Endothelial cell of umbilical vein (primary cell): ENCODE measurements around the gene C10orf105. TPM values are rescaled to one million over a fixed set of nuclear protein-coding genes. Genes with fewer than 3 reads are reported as not detected.

Experiments
- BruUV-seq: library from RNA; stranded (reverse); fragments of 400-500 nt; replicated peaks from 2 replicates; lab custom pipeline; 2021; lab: Mats Ljungman, UMichigan
- CTCF ChIA-PET: fragments of 300-600, 350-600 bp; sonication (Branson Sonifier 250); formaldehyde crosslinking; loops from one replicate; lab custom pipeline; 2021; ENCODE audit warnings: antibody characterized with exemption, inconsistent platforms; lab: Charles Lee
- POLR2A ChIA-PET: fragments of 300-600, 350-600 bp; sonication (Branson Sonifier 250); formaldehyde crosslinking; loops from one replicate; lab custom pipeline; 2021; ENCODE audit warnings: antibody characterized with exemption, inconsistent platforms; lab: Charles Lee
- DNase-seq: peaks from one replicate; pipeline ENCODE4 v3.0.0-alpha.2; 2011; ENCODE audit warnings: low read depth, low spot score
- FAIRE-seq: peaks from 2 replicates; lab custom pipeline; 2011; peaks lifted over from hg19 to GRCh38; lab: Jason Lieb, UNC
- H2AFZ ChIP-seq: 2 replicates; pipeline ENCODE4 v1.6.0; 2012; ENCODE audit warnings: low read depth, low read length, control low read depth, inconsistent platforms
- H3K27ac ChIP-seq: 2 replicates; pipeline ENCODE4 v1.5.1; 2011; ENCODE audit warnings: low read depth, mild to moderate bottlenecking, control low read depth, low read length, moderate library complexity; ENCODE audit not compliant: insufficient read depth
- H3K27me3 ChIP-seq, 2 experiments: 2 replicates each; pipeline versions ENCODE4 v1.6.0 to v1.6.1; 2011; ENCODE audit warnings: low read length in 2 of 2, mixed read lengths in 1 of 2; ENCODE audit not compliant: control insufficient read depth in 2 of 2, insufficient read depth in 2 of 2
- H3K36me3 ChIP-seq, 2 experiments: 2 replicates in 1 of 2; 3 replicates in 1 of 2; pipeline ENCODE4 v1.5.1; 2011; ENCODE audit warnings: low read length in 2 of 2, mild to moderate bottlenecking in 1 of 2, moderate library complexity in 1 of 2; ENCODE audit not compliant: control insufficient read depth in 2 of 2, insufficient read depth in 2 of 2; ENCODE audit errors: extremely low read depth in 1 of 2
- H3K4me1 ChIP-seq: 3 replicates; pipeline ENCODE4 v1.5.1; 2011; ENCODE audit warnings: mild to moderate bottlenecking, low read length; ENCODE audit not compliant: control insufficient read depth, insufficient read depth; ENCODE audit errors: extremely low read depth
- H3K4me2 ChIP-seq: 2 replicates; pipeline ENCODE4 v1.6.1; 2011; ENCODE audit warnings: low read length, control low read depth, mixed read lengths; ENCODE audit not compliant: insufficient read depth
- H3K4me3 ChIP-seq, 3 experiments: fragments of 200-600 bp in 1 of 3; sonication (generic), shearing (Covaris generic) in 1 of 3; replicated peaks in 1 of 3; 2 replicates each; pipeline ENCODE4 v1.5.1; 2011 to 2016; ENCODE audit warnings: control low read depth in 3 of 3, low read length in 3 of 3, mild to moderate bottlenecking in 2 of 3, inconsistent platforms in 1 of 3, low read depth in 1 of 3, moderate library complexity in 1 of 3; ENCODE audit not compliant: insufficient read depth in 1 of 3
- H3K79me2 ChIP-seq: 2 replicates; pipeline ENCODE4 v1.6.0; 2012; ENCODE audit warnings: low read length, inconsistent platforms; ENCODE audit not compliant: control insufficient read depth, insufficient read depth
- H3K9ac ChIP-seq: replicated peaks from 2 replicates; pipeline ENCODE3; 2011; ENCODE audit warnings: low read length, control low read depth; ENCODE audit not compliant: insufficient read depth; ENCODE audit errors: extremely low read depth
- H3K9me1 ChIP-seq: replicated peaks from 3 replicates; pipeline ENCODE4 v1.6.0; 2011; ENCODE audit warnings: mild to moderate bottlenecking, low read length; ENCODE audit not compliant: control insufficient read depth, insufficient read depth; ENCODE audit errors: extremely low read depth
- H3K9me3 ChIP-seq: replicated peaks from 2 replicates; pipeline ENCODE4 v1.5.1; 2012; ENCODE audit warnings: low read length, inconsistent platforms; ENCODE audit not compliant: control insufficient read depth, insufficient read depth
- H4K20me1 ChIP-seq: replicated peaks from 2 replicates; pipeline ENCODE3; 2011; ENCODE audit warnings: mild to moderate bottlenecking, low read length; ENCODE audit not compliant: control insufficient read depth, insufficient read depth; ENCODE audit errors: extremely low read depth
- EZH2 ChIP-seq: IDR thresholded peaks from 2 replicates; pipeline ENCODE4 v1.6.1; 2012; ENCODE audit warnings: borderline replicate concordance, low read depth, mild to moderate bottlenecking, moderate library complexity, low read length, inconsistent platforms; ENCODE audit not compliant: severe bottlenecking
- FOS ChIP-seq: IDR thresholded peaks from 2 replicates; pipeline ENCODE4 v1.6.1; 2011; ENCODE audit warnings: mild to moderate bottlenecking, low read length, moderate library complexity, borderline replicate concordance; ENCODE audit not compliant: insufficient read depth
- GATA2 ChIP-seq: IDR thresholded peaks from 2 replicates; pipeline ENCODE4 v1.7.0; 2011; ENCODE audit warnings: low read depth, mild to moderate bottlenecking, moderate library complexity, mixed read lengths, low read length; ENCODE audit not compliant: insufficient read length, insufficient read depth
- JUN ChIP-seq: IDR thresholded peaks from 2 replicates; pipeline ENCODE4 v1.6.1; 2011; ENCODE audit warnings: borderline replicate concordance, low read depth; ENCODE audit not compliant: insufficient read length, insufficient read depth
- MYC ChIP-seq: IDR thresholded peaks from one replicate; pipeline ENCODE4 v1.6.1; 2011; ENCODE audit warnings: mild to moderate bottlenecking, low read depth, low read length
- POLR2A ChIP-seq: IDR thresholded peaks from 2 replicates; pipeline ENCODE4 v1.6.1; 2012; ENCODE audit warnings: low read depth, mild to moderate bottlenecking, control low read depth, low read length
- POLR2AphosphoS5 ChIP-seq: IDR thresholded peaks from 2 replicates; pipeline ENCODE4 v1.6.1; 2012; ENCODE audit warnings: low read depth, mild to moderate bottlenecking, control low read depth, low read length, moderate library complexity; ENCODE audit not compliant: insufficient read depth
- dilution Hi-C: fragments of 300-500 bp; cut with MboI; formaldehyde crosslinking; loops from one replicate; pipeline ENCODE4 v1.15.0; 2019; ENCODE audit warnings: low sequenced_read_pairs; ENCODE audit not compliant: extremely low pct_ligation_motif_present
- intact Hi-C: fragments of 100-400 bp; cut with micrococcal nuclease; formaldehyde crosslinking; loops from one replicate; pipeline ENCODE4 v1.10.0; 2022
- polyA plus RNA-seq, 4 experiments: library from polyadenylated mRNA; depleted of rRNA in 3 of 4; stranded (reverse) in 3 of 4; unstranded in 1 of 4; fragments of >200 nt; gene quantifications; 2 replicates each; pipeline versions ENCODE4 v1.2.1 to v1.2.3, GENCODE V29; 2011 to 2012; ENCODE audit warnings: missing spikeins in 1 of 4
- total RNA-seq: library from RNA; stranded (reverse); gene quantifications from 2 replicates; pipeline ENCODE4 v1.2.3, GENCODE V29; 2021
- TF ChIP-seq, protein P1 (sequence below), 2 donors: IDR thresholded peaks; 1 replicate in 1 of 2; 2 replicates in 1 of 2; pipeline ENCODE4 v1.5.1; 2011; ENCODE audit warnings: low read length in 2 of 2, mild to moderate bottlenecking in 2 of 2, moderate library complexity in 2 of 2, control low read depth in 1 of 2, inconsistent platforms in 1 of 2, low read depth in 1 of 2; ENCODE audit not compliant: insufficient read depth in 1 of 2; ENCODE audit errors: extremely low read depth in 1 of 2
- TF ChIP-seq, protein P2 (sequence below): IDR thresholded peaks from 2 replicates; pipeline ENCODE4 v1.6.1; 2011; ENCODE audit not compliant: insufficient read depth, insufficient read length

Gene C10orf105
- total and polyA plus RNA-seq, 2 donors (not counting 3 experiments of a cell fraction or from before 2014, with no cell fraction given), result not detected

DNA sequence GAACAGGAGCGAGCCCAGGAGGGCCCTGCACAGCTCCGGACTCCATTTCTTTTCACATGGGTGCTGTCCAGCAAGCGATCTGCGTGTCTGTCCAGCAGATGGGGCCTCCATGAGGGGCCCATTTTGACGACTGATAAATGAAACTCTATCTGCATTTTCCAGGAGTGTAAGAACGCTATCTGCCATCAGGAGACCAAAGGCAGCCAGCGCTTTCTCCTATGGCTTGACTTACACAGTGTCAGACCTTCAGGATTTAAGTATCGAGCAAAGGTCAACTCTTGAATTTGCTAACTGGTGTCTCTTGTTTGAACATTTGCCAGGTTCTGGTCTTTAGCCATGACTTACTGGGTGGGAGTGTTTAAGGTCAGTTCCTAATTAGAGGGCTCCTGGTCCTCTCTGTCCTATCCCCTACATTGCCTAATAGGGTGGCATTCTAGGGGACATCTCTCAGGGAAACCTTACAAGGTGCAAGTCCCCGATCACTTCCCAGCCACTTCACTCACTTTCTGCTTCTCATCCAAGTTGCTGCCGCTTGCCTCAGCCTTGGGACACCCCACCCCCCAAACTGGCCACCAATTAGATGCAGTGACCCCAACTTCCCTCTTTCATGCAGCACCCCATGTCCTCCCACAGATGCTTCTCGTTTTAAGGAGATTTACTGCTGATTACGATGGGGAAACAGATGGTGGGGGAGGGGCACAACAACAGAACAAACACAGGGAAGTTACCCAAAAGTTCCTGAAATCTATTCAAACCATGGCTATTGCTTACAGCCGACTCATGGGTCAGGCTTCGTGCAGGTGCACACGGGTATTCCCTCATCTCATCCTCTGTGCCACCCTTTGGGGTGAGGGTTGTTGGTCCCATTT, 33.7 kb upstream of the C10orf105 start:
- dilution Hi-C loops (no loop called here), intact Hi-C loops (no loop called here)
- Histone ChIP-seq H3K27me3 (peaks cover 6 to 9% of the 10 kb centered on the region in 2 experiments), H3K27ac (no peak overlapping the region), H2AFZ (no peak overlapping the region), H4K20me1 (no peaks in the 10 kb centered on the region), H3K9me3 (no peaks in the 10 kb centered on the region), H3K36me3 (no peaks in the 10 kb centered on the region), H3K4me3 (no peak overlapping the region), H3K9ac (no peak overlapping the region), H3K79me2 (no peaks in the 10 kb centered on the region), H3K9me1 (no peaks in the 10 kb centered on the region), H3K4me1 (peaks cover 9% of the 10 kb centered on the region), H3K4me2 (no peak overlapping the region)
- BruUV-seq, result no TSS peak
- ChIA-PET CTCF (interaction anchor here (1.1 to 1.7 kb wide), 4 partner anchors 10 to 57 kb away, joined by 4 to 7 read pairs (median 5); no protein-coding TSS in a partner anchor), POLR2A (no interaction called here)
- TF ChIP-seq MYC (no peak), POLR2AphosphoS5 (no peak), JUN (no peak), FOS (no peak), GATA2 (no peak), EZH2 (no peak), POLR2A (no peak)
- TF ChIP-seq, protein P1, sequence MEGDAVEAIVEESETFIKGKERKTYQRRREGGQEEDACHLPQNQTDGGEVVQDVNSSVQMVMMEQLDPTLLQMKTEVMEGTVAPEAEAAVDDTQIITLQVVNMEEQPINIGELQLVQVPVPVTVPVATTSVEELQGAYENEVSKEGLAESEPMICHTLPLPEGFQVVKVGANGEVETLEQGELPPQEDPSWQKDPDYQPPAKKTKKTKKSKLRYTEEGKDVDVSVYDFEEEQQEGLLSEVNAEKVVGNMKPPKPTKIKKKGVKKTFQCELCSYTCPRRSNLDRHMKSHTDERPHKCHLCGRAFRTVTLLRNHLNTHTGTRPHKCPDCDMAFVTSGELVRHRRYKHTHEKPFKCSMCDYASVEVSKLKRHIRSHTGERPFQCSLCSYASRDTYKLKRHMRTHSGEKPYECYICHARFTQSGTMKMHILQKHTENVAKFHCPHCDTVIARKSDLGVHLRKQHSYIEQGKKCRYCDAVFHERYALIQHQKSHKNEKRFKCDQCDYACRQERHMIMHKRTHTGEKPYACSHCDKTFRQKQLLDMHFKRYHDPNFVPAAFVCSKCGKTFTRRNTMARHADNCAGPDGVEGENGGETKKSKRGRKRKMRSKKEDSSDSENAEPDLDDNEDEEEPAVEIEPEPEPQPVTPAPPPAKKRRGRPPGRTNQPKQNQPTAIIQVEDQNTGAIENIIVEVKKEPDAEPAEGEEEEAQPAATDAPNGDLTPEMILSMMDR (IDR thresholded peaks at IDR 0.05; ENCODE audit: extremely low read depth in 1 of 2, insufficient read depth in 1 of 2, low read depth in 1 of 2, low read length in 2 of 2), result no peak
- TF ChIP-seq, protein P2, sequence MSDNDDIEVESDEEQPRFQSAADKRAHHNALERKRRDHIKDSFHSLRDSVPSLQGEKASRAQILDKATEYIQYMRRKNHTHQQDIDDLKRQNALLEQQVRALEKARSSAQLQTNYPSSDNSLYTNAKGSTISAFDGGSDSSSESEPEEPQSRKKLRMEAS, result no peak
- DNase-seq, result no peak
- no peak for FAIRE-seq
